Measurements from ENCODE around the gene AQP2.

Gene AQP2

DNA sequence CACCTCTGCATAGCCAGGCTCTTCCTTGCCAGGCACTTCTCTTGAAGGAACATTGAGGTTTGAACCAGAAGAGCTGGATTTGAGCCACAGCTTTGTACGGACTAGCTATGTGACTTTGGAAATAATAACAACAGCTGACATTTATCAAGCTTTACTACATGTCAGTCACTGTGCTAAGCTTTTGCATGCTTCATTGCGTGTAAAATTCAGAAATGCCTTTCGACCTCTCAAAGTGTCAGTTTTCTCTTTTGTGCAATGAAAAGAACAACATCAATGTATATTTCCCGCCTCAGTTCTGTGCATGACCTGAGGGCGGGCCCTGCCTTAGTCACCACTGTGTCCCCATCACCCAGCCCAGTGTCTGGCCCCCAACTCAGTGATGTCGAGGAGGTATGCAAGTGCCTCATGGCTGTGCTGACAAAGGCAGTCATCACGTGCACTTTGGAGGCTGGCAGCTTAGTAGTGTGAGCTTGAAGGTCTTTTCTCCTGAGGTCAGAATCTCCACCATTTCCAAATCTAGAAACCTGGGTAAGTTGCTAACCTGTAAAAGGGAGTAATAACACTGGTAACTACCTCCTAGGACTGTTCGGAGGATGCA lies 17.9 kb upstream of the AQP2 start:
- TF ChIP-seq CTCF (IDR thresholded peaks at IDR 0.05; ENCODE audit: extremely low read depth, insufficient read depth, missing control alignments), result no peak
- in situ Hi-C loops (cut with MboI; ENCODE audit: low pct_unique_long_range_greater_than_20kb, low sequenced_read_pairs, unreplicated experiment), result no loop called here
- DNase-seq (ENCODE audit: low spot score), result no peak

- in situ Hi-C loops (cut with MboI; ENCODE audit: low pct_unique_long_range_greater_than_20kb, low sequenced_read_pairs, unreplicated experiment), result no loop called here
Observed at GRCh38 chr12:49933796-49934195, 16.7 kb upstream of the AQP2 start.

DNA sequence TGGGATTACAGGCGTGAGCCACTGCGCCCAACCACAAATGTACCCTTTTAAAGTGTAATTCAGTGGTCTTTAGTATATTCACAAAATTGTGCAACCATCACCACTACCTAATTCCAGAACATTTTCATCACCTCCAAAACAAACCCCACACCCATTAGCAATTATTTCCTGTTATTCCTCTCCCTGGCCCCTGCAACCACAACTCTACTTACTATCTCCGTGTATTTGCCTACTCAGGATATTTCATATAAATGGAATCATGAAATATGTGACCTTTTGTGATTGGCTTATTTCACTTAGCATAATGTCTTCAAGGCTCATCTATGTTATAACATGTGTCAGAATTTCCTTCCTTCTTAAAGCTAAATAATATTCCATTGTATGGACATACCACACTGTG lies 16.0 kb upstream of the AQP2 start:
- DNase-seq (ENCODE audit: low spot score), result no peak
- in situ Hi-C loops (cut with MboI; ENCODE audit: low pct_unique_long_range_greater_than_20kb, low sequenced_read_pairs, unreplicated experiment), result no loop called here
- TF ChIP-seq CTCF (IDR thresholded peaks at IDR 0.05; ENCODE audit: extremely low read depth, insufficient read depth, missing control alignments), result no peak

More at GRCh38 chr12:49933796-49934195, 16.7 kb upstream of the AQP2 start:
- DNase-seq (ENCODE audit: low spot score), result no peak
- no peak for TF ChIP-seq CTCF (IDR thresholded peaks at IDR 0.05; ENCODE audit: extremely low read depth, insufficient read depth, missing control alignments)

- in situ Hi-C loops (cut with MboI; ENCODE audit: low pct_unique_long_range_greater_than_20kb, low sequenced_read_pairs, unreplicated experiment), result no loop called here
- DNase-seq (ENCODE audit: low spot score), result no peak
- no peak for TF ChIP-seq CTCF (IDR thresholded peaks at IDR 0.05; ENCODE audit: extremely low read depth, insufficient read depth, missing control alignments)
Observed at GRCh38 chr12:49936925-49937324, 13.6 kb upstream of the AQP2 start.

GRCh38 chr12:49937639-49938300 lies 12.8 kb upstream of the AQP2 start:
- in situ Hi-C loops (cut with MboI; ENCODE audit: low pct_unique_long_range_greater_than_20kb, low sequenced_read_pairs, unreplicated experiment), result no loop called here
- no peak for DNase-seq (ENCODE audit: low spot score)
- no peak for TF ChIP-seq CTCF (IDR thresholded peaks at IDR 0.05; ENCODE audit: extremely low read depth, insufficient read depth, missing control alignments)

- no peak for TF ChIP-seq CTCF (IDR thresholded peaks at IDR 0.05; ENCODE audit: extremely low read depth, insufficient read depth, missing control alignments)
- in situ Hi-C loops (cut with MboI; ENCODE audit: low pct_unique_long_range_greater_than_20kb, low sequenced_read_pairs, unreplicated experiment), result no loop called here
- DNase-seq (ENCODE audit: low spot score), result no peak
Observed at GRCh38 chr12:49939307-49939706, 11.2 kb upstream of the AQP2 start.
